Suppressor macrophage treated with lipopolysaccharide for 1 hour (primary cell): ENCODE data around the gene ALK.

Source experiments
- DNase-seq, 3 donors: peaks; one replicate each; pipeline ENCODE4 v3.0.0-alpha.2; 2020 to 2022

ALK gene

GRCh38 chr2:29567906-29568520 lies 353.4 kb downstream of the ALK start:
- DNase-seq = no peak

- DNase-seq = no peak
Measured at GRCh38 chr2:29563697-29564096, 357.7 kb downstream of the ALK start.

DNA sequence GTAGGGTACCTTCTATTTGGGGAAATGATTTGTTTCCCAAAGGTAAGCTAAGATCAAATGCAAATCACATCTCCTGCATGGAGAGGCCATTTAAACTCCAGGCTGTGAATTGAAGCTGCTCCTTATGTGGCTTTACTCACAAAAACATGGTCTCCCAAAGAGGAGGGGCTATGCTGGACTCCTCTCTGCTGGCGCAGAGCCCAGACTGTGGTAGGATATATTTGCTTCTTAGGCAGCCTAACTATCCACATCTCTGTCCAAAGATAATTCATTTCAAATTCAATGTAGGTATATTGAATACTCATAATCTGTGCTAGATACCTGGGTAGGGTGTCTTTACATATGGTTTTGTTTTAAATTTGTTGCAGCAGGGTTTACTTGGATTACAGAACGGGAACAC lies 358.5 kb downstream of the ALK start:
- no peak for DNase-seq

- no peak for DNase-seq
Measured at GRCh38 chr2:29562319-29562718, 359.1 kb downstream of the ALK start.

- no peak for DNase-seq
Measured at GRCh38 chr2:29561628-29562027, 359.8 kb downstream of the ALK start.

DNA sequence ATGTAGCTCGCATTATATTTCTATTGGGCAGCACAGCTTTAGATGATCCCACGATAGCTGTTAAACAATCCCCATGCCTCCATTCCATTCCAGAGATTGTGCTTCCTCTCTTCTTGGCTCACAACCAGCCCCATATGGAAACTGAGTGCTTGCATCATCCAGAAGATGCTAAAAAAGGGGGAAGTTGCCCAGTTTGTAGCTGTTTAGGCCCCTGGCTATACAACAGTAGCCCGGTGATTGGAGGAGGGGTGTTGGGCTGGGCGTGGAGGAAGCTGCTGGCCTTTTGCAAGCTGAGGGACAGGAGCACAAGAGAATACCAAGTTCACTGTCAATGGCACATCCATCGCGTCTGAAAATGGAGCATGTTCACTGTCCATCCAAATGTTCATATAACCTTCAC lies 360.2 kb downstream of the ALK start:
- peak; percentile 45 to 63 (median 55) for DNase-seq

- no peak for DNase-seq
Measured at GRCh38 chr2:29560566-29560965, 360.8 kb downstream of the ALK start.

- DNase-seq = no peak
Measured at GRCh38 chr2:29560030-29560429, 361.4 kb downstream of the ALK start.

DNA sequence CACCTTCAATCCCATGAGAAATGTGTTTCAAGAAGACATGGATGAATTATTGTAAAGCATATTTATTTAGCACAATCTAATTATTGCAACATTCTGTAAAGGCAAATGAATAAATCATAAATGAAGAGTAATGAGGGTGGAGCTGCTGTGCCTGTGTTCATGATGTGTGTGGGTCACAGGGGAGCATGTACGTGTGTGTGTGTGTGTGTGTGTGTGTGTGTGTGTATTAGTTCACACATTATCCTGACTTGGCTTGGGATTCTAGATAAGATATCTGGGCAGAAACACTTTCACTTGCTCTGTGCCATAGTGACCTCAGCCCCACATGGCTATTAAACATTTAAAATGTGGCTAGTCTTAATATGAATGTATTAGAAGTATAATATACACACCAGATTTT lies 361.8 kb downstream of the ALK start:
- no peak for DNase-seq

GRCh38 chr2:29558097-29558496 lies 363.3 kb downstream of the ALK start:
- DNase-seq = no peak

GRCh38 chr2:29557268-29557667 lies 364.1 kb downstream of the ALK start:
- no peak for DNase-seq

DNA sequence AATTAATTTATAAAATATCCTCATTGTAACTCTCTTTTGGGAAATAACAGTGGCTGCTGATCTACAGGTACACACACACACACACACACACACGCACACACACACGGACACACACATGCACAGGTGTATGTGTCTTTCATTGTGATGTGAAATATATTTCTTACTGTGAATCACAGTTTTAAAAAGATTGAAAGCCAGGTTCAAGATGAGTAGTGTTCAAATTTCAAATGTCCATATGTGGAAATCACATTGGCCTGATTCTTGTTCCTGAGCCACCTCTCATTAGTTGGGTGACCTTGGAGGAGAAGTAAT lies 372.4 kb downstream of the ALK start:
- no peak for DNase-seq

DNA sequence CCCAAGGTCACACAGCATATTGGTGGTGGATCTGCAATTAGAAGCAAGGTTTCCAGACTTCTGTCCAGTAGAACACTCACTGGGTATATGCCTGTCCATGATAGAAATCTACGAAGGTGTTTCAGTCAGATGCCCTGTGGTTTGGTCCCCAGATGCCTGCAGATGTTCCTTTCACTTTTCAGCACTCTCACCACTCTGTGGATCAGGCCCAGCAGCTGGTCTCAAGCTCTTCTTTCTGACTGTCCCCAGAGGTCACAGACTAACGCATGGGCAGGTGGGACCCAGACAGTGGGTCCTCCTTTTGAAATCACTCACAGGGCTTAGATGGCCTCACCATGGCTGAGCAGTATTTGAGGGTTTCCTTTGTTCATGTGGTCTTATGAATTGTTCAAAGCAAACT lies 376.5 kb downstream of the ALK start:
- DNase-seq = no peak

- DNase-seq = no peak
Measured at GRCh38 chr2:29544031-29544430, 377.4 kb downstream of the ALK start.

- DNase-seq = no peak
Measured at GRCh38 chr2:29535188-29535587, 386.2 kb downstream of the ALK start.

- DNase-seq = peak; percentile 37 to 66 (median 56)
Measured at GRCh38 chr2:29532436-29532835, 388.9 kb downstream of the ALK start.

DNA sequence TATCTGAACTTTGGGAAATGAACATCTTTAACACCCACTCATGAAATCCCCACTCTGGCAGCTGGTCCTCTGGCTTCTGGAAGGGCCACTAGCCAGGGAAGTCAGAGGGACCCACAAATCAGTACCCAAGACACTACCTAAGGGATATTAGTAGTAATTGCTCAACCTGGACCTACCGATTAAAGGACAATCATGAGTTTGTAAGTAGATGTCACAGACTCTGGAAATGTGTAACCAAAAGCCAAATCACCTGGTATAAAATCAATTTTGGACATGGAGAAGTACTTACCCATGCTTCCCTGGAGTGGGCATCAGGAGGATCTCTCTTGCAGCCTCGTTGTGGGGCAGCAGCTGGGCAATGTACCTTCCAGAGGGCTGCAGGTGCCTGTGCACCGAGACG lies 389.8 kb downstream of the ALK start:
- no peak for DNase-seq

DNA sequence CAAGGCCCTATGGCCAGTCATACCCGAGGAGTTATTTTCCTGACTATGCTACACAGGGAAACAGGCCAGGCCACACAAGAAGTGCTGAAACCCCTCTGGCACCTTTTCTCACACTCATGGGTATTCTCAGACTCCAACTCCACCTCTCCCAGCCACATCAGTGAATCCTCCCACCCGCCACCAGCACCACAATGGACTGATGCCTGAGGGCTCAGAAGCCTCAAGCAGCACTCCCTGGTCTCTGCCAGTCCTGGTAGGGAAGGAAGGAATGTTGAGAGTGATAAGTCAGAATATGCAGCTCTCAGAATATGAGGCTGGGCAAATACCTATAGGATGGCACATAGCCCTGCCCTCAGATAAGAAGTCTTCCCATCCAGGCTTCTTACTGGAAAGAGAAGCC lies 391.1 kb downstream of the ALK start:
- DNase-seq = no peak

GRCh38 chr2:29528891-29529520 lies 392.4 kb downstream of the ALK start:
- peak; percentile 67 to 88 (median 81) for DNase-seq

DNA sequence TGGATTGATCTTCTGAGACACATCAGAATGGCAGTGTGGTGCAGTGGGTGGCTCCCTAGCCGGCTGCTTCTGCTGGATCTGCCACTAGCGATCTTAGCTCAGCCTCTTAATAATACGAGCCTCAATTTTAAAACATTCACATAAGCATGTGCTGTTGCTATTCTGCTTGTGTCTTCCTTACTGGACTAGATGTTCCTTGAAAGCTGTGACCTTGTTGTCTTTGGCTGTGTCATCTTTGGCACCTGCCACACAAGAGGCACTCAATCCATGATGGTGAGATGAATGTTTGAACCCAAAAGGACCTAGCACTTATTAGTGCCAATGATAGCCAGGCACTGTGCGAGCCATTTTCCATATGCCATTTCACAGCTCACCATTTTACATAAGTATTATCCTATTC lies 393.0 kb downstream of the ALK start:
- DNase-seq = no peak

GRCh38 chr2:29527947-29528346 lies 393.4 kb downstream of the ALK start:
- DNase-seq = no peak

DNA sequence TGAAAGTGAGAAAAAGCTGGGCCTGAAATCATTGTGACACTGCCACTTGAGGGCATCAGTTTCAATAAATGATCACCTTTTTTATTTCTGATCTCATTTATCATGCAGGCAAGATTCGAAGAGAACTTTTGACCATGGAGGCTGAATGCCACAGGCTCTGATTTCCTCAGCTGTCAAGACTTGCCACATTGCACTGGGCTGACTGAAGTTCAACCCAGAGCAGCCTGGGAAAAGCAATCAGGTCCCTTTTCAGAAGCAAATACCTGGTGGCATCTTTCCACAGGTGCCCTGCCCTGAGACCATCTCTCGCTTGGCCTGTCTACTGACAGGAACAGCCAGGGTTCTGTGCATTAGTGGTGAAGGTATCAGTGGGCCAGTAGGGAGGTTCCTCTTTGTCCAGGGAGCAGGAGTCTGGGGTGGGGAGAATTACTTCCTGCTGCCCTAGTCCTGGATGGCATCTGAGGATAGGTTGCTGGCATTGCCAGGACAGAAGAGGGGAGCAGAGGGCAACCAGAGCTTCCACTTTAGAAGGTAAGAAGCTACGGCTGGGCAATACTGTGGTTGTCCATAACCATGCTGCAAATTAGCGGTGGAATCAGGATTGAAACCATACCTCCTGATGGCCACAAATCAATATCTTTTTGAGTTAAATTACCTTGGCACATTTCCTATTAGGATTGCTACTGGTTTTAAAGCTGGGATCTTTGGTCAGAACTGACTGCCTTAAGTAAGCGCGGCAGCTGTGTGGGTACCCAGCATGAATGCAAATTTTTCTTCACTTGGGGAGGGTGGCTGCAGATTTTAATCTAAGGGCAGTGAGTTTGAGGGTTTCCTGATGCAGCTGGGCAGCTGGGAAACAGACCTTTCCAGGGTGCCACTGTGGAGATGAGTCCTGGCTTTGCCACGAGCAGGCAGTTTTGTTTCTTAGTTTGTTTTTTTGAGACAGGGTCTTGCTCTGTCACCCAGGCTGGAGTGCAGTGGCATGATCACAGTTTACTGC lies 394.5 kb downstream of the ALK start:
- DNase-seq = no peak

DNA sequence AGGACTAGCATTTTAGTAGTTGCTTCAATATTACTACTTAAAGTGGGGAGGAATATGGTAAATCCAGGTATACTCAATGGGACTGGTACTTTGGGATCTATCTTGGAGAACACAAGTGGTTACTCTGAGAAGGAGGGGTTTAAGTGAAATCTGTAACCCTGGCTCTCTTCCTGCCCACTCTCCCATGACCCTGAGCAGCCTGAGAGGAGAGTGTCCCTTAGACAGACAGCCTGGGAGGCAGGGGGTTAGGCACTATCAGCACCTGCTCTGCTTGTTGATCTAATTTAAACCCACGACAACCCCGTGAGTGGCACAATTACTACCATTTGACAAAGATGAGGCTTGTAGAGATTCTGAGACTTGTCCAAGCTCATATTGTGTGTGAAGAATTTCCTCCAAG lies 395.5 kb downstream of the ALK start:
- DNase-seq = no peak

- DNase-seq = no peak
Measured at GRCh38 chr2:29524652-29525051, 396.7 kb downstream of the ALK start.
